Large intestine (tissue), 3 donors: ENCODE measurements around the gene BCAS3. TPM values are rescaled to one million over a fixed set of nuclear protein-coding genes. Genes with fewer than 3 reads are reported as not detected.
A peak's percentile ranks its signal among the peaks of the same experiment; 100 is the strongest.
"Not testable (repeated sequence)": the region's sequence is repeated elsewhere in the genome, so short reads cannot be mapped to it uniquely, and the experiment has no call there.

Experiments
- DNase-seq, 2 donors: peaks; one replicate each; pipeline versions ENCODE4 v3.0.0 to v3.0.0-alpha.2; 2013
- H3K27ac ChIP-seq: one replicate; pipeline ENCODE4 v1.5.1; 2013; ENCODE audit warnings: low read length
- H3K27me3 ChIP-seq: 2 replicates; pipeline ENCODE4 v1.6.1; 2013; ENCODE audit warnings: low read length; ENCODE audit not compliant: control insufficient read depth, insufficient read depth
- H3K36me3 ChIP-seq: 2 replicates; pipeline ENCODE4 v1.6.1; 2013; ENCODE audit warnings: low read length; ENCODE audit not compliant: control insufficient read depth, insufficient read depth
- H3K4me1 ChIP-seq: one replicate; pipeline ENCODE4 v1.6.1; 2013; ENCODE audit warnings: low read length; ENCODE audit not compliant: control insufficient read depth, insufficient read depth
- H3K4me3 ChIP-seq: one replicate; pipeline ENCODE4 v1.5.1; 2013; ENCODE audit warnings: low read length
- H3K9me3 ChIP-seq: one replicate; pipeline ENCODE4 v1.6.1; 2013; ENCODE audit warnings: mild to moderate bottlenecking, low read depth, low read length, moderate library complexity; ENCODE audit not compliant: control insufficient read depth
- WGBS: methylation state at CpG from one replicate; pipeline ENCODE4 v1.1.5; 2013; ENCODE audit warnings: low lambda C conversion rate; ENCODE audit not compliant: insufficient coverage; 5-methylcytosine and 5-hydroxymethylcytosine counted together
- polyA plus RNA-seq: library from polyadenylated mRNA; unstranded; fragments of 120-200 nt; gene quantifications from one replicate; pipeline ENCODE4 v1.2.1, GENCODE V29; 2013

BCAS3 gene
- polyA plus RNA-seq, 1 donor: 9.7 TPM

DNA sequence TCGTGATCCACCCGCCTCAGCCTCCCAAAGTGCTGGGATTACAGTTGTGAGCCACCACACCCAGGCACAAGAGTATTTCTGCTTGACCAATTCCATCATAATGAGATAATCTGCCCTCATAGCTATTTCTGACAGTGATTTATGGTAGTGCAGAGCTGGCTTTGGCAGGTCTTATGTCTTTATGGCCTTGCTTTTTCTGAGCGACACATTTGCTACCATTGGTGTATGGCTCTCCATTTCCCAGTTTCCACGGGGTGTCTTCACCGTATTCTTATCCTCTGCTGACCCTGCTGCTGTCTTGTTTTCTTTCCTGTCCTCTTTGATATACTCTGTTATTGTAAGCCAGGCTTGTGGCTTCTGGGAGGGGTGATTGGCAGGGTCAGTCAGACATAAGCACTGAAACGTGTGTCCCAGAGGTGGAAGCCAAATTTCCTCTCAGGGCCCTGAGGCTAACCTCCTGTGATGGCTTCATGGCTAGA is 560.8 kb downstream of the BCAS3 start:
- no peak for DNase-seq
- 83% methylated on average over 1 of the region's 6 CpGs for WGBS
- no peak overlapping the region for H3K4me3 ChIP-seq
- H3K27me3 ChIP-seq: no peaks in the 10 kb centered on the region
- no peaks in the 10 kb centered on the region for H3K9me3 ChIP-seq
- H3K4me1 ChIP-seq: no peaks in the 10 kb centered on the region
- no peaks in the 10 kb centered on the region for H3K36me3 ChIP-seq
- H3K27ac ChIP-seq: no peak overlapping the region

DNA sequence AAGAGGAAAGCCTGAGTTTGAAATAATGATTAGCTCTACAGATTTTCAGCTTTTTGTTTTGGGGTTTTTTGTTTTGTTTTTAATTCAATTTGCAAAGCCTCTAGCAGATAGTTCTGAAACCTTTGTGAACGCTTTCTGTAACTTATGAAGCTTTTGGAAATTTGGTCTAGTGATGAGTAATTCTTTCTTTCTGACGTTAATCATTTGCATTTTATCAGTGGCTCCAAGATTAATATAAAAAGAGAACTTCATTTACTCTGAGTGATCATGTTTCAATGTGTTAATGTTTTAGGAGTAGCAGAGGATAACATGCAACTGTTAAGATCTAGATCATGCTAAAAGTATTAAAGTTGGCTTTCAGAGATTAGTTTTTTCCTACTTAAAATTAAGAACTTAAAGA is 561.7 kb downstream of the BCAS3 start:
- H3K9me3 ChIP-seq: no peaks in the 10 kb centered on the region
- no peaks in the 10 kb centered on the region for H3K27me3 ChIP-seq
- no peaks in the 10 kb centered on the region for H3K4me1 ChIP-seq
- H3K27ac ChIP-seq: no peak overlapping the region
- H3K36me3 ChIP-seq: no peaks in the 10 kb centered on the region
- H3K4me3 ChIP-seq: no peak overlapping the region
- DNase-seq: no peak
- no CpG with 5 or more reads among the region's 2 CpGs for WGBS

DNA sequence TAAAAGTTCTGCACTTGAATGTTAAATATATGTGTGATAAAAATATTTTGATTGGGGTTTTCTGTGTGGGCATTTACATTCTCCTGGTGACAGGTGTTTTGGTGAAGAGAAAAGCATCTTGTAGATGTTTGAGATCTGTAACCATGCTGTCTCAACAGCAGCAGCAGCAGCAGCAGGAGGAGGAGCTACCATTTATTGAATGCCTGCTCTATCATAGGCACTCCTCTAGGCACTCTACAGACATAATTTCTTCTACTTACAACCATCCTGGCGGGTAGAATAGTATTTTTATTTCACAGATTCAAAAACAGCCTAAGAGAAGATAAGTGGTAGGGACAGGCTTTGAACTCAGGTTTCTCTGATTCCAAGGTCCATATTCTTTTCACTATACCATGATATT is 562.3 kb downstream of the BCAS3 start:
- DNase-seq: no peak
- no peaks in the 10 kb centered on the region for H3K27me3 ChIP-seq
- no peaks in the 10 kb centered on the region for H3K4me1 ChIP-seq
- H3K9me3 ChIP-seq: no peaks in the 10 kb centered on the region
- no CpG with 5 or more reads among the region's 1 CpG for WGBS
- H3K4me3 ChIP-seq: no peak overlapping the region
- H3K36me3 ChIP-seq: no peaks in the 10 kb centered on the region
- no peak overlapping the region for H3K27ac ChIP-seq

DNA sequence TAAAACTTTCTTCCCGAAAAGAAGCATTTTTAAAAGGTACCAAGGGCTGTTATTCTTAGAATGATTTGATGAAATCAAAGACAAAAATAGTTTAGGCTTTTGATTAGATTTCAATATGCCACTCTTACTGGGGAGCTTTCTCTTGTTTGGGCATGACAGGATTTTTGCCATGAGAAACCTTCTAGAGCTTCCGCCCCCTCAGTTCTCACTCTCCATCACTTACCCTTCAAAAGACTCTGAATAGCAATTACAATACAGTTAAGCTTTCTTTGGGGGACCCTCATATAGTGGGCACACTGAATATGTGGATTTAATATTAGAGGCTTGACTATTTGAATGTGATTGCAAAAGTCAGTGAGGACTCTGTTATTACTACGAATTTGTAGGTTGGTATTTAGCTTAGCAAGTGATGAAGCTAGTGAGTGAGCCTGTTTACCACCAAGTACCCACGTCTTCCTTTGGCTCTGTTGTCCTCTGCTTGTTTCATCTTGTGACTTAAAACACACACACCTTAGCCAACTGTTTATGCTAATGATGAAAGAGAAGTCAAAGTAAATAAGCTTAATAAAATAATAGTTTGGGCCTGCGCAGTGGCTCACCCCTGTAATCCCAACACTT is 563.3 kb downstream of the BCAS3 start:
- WGBS: 100% methylated on average over 2 of the region's 5 CpGs
- Histone ChIP-seq H3K27ac (no peak overlapping the region), H3K4me3 (no peak overlapping the region), H3K27me3 (no peaks in the 10 kb centered on the region), H3K36me3 (no peaks in the 10 kb centered on the region), H3K9me3 (no peaks in the 10 kb centered on the region), H3K4me1 (no peaks in the 10 kb centered on the region)
- no peak for DNase-seq

DNA sequence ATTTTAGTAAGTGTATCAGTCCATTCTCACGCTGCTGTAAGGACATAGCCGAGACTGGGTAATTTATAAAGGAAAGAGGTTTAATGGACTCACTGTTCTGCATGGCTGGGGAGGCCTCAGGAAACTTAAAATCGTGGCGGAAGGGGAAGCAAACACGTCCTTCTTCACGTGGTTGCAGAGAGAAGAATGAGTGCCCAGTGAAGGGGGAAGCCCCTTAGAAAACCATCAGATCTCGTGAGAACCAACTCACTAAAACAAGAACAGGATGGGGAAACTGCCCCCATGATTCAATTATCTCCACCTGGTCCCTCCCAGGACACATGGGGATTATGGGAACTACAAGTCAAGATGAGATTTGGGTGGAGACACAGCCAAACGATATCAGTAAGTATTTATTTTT is 567.3 kb downstream of the BCAS3 start:
- peaks cover 14% of the 10 kb centered on the region for H3K4me1 ChIP-seq
- H3K9me3 ChIP-seq, H3K36me3 ChIP-seq, H3K27ac ChIP-seq, H3K4me3 ChIP-seq, H3K27me3 ChIP-seq, DNase-seq: not testable (repeated sequence)
- no CpG with 5 or more reads among the region's 8 CpGs for WGBS

DNA sequence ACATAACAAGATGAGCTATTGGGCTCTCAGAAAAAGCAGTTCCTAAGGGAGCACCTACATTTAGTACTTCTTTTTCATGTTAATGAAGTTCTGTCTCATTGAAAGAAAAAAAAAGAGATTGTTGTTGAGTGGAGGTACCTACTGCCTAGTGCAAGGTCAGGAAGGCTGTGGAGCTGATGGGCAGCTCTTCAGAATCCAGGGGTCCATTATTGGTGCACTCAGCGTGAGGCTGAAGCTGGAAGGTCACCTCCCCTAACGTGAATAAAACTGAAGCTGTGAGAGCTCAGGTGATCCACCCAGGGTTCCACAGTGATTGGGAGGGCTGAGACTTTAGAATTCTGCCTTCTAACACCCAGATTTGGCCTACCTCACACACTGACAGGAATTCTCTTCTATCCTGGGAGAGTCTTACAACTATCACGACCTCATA is 568.1 kb downstream of the BCAS3 start:
- WGBS: no CpG with 5 or more reads among the region's 3 CpGs

DNA sequence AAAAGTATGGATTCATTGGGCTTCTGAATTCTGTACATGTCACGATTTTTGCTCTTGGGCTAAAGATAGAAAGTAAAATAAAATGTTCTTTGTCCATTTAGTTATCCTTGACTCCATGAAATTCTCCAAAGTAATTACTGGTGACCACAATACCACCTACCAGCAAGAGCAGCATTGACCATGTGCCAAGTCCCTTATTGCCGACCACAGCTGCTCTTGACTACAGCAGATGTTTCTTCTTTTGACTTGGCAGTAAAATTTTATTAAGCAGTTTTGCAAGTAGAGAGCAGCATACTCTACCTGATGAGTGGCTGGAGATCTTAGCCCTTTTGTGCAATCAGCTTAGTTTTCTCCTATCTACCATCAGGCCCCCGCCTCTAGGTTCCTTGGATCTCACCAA is 569.8 kb downstream of the BCAS3 start:
- DNase-seq: no peak
- H3K27me3 ChIP-seq: no peaks in the 10 kb centered on the region
- peaks cover 26% of the 10 kb centered on the region for H3K4me1 ChIP-seq
- no peaks in the 10 kb centered on the region for H3K36me3 ChIP-seq
- WGBS: no CpG with 5 or more reads among the region's 3 CpGs
- no peak overlapping the region for H3K4me3 ChIP-seq
- no peaks in the 10 kb centered on the region for H3K9me3 ChIP-seq
- no peak overlapping the region for H3K27ac ChIP-seq

More for the DNA sequence above, 568.1 kb downstream of the BCAS3 start:
- H3K27ac ChIP-seq: no peak overlapping the region
- DNase-seq: no peak
- no peaks in the 10 kb centered on the region for H3K36me3 ChIP-seq
- no peaks in the 10 kb centered on the region for H3K27me3 ChIP-seq
- H3K9me3 ChIP-seq: no peaks in the 10 kb centered on the region
- H3K4me1 ChIP-seq: peaks cover 20% of the 10 kb centered on the region
- H3K4me3 ChIP-seq: no peak overlapping the region

DNA sequence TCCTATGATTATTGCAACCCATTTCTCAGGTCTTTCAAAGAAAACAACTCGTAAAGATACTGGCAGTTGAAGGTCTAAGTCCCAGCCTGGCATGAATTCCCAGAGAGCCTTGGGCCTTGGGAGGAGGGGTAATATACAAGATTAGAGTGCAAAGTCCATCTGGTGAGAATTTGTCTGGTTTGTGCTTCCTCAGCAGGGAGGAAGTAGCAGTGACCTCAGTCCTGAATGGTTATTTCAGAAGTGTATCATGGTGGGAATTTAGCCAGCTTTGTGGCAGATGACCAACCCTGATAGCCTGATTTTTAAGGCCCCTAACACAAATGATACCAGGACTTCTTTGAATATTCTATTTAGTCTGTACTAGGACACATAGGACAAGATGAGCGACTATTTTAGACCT is 570.7 kb downstream of the BCAS3 start:
- Histone ChIP-seq H3K27ac (peak overlapping the region; percentile 37), H3K9me3 (no peaks in the 10 kb centered on the region), H3K4me1 (peaks cover 31% of the 10 kb centered on the region), H3K4me3 (no peak overlapping the region), H3K27me3 (no peaks in the 10 kb centered on the region), H3K36me3 (no peaks in the 10 kb centered on the region)
- 60% methylated on average over 1 of the region's 2 CpGs for WGBS
- peak; percentile 80 to 92 for DNase-seq

DNA sequence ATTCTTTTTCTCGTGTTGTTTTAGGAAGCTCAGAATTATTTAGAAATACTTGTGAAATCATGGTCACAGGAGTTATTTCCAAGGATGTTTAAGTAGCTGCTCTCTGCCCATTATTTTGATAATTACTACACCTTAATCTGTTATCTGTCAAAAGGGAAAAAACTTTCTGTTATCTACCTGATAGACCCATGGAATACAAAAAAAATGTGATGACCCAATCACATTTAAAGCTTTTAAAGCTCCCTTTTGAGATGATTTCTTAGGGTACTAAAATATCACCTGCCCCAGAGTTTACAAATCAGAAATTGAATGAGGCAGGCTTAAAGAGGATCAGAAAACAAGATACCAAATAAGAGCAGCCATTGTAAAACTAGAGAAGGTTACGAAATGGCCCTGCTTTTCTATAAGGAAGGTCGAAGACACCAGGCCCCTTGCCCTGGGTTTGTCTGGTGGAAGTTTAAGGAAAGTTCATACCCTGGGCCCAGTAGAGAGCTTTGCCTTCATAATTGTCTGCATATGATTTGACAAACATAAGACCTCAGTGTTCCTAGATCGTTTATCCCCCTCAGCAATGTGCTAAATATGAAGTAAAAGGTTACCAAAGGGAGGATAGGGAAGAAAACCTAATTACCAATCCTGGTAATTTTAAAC is 572.1 kb downstream of the BCAS3 start:
- DNase-seq: no peak
- Histone ChIP-seq H3K27ac (peak overlapping the region; percentile 40), H3K4me3 (no peak overlapping the region), H3K4me1 (peaks cover 31% of the 10 kb centered on the region), H3K36me3 (no peaks in the 10 kb centered on the region), H3K27me3 (no peaks in the 10 kb centered on the region), H3K9me3 (no peaks in the 10 kb centered on the region)
- WGBS: no CpG with 5 or more reads among the region's 4 CpGs

DNA sequence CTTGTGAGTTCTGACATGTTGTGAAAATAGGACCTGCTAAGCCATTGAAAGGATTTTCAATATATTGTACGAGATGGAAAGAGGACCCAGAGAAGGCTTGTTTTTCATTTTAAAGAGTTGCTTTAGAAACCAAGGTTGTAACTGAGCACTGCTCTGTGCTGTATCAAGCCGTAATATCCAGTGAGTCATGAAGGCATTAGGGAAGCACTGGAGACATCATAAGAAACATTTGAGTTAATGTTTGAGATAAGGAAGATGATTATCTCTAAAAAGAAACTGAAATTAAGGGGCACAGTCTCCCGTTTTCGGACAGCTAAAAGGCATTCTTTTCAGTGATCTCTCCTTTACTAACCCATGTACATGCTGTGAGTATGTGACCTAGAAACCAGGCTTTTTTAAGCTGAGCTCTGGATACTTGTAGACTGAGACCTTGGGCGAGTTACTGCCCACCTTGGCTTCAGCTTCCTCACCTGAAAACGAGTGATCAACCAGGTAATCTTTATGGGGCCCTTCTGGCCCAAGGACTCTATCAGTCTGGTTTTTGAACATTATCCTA is 572.8 kb downstream of the BCAS3 start:
- peaks cover 31% of the 10 kb centered on the region for H3K4me1 ChIP-seq
- H3K36me3 ChIP-seq: no peaks in the 10 kb centered on the region
- no peaks in the 10 kb centered on the region for H3K9me3 ChIP-seq
- 67% methylated on average over 2 of the region's 6 CpGs for WGBS
- peaks cover under 1% of the 10 kb centered on the region for H3K27me3 ChIP-seq
- H3K27ac ChIP-seq: peak overlapping the region; percentile 40
- H3K4me3 ChIP-seq: no peak overlapping the region
- DNase-seq: no peak
